ENCODE results near the gene TKT.

- no peak for TF ChIP-seq POLR2AphosphoS5 (IDR thresholded peaks at IDR 0.05; ENCODE audit: low read depth, low read length)
- TF ChIP-seq TAF1 (IDR thresholded peaks at IDR 0.05; ENCODE audit: borderline replicate concordance, insufficient read depth, low read length), result no peak
- TF ChIP-seq REST (IDR thresholded peaks at IDR 0.05; ENCODE audit: insufficient read depth in 1 of 2, low read depth in 2 of 2, low read length in 2 of 2), result no peak
Observed at GRCh38 chr3:53254509-53255422, 1.1 kb downstream of the TKT start.
